ENCODE results near the gene GJA3.

DNA sequence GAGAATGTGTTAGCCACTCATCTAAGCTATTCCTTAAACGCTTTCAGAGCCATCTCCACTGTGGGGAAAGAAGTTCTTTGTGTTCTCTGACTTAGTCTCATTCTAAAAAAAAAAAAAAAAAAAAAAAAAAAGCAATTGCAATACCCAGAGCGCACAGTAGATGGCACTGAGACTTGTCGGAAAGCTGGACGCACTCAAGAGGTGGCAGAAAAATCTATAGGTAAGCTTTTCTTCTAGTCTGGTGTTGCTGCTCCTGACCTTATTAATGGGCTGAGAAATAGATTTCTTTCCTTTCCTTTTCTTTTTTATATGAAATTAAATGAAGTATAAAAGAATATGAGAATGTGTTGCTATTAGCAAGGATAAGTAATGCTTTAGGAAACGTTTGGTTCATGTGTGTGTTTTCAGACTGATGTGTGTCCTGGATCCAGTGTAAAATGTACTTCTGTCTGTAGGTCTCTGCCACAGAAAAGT, 36.5 kb upstream of the GJA3 start:
- TF ChIP-seq TAF1 (IDR thresholded peaks at IDR 0.05; ENCODE audit: borderline replicate concordance, insufficient read depth, low read length) (no peak), POLR2AphosphoS5 (IDR thresholded peaks at IDR 0.05; ENCODE audit: low read depth, low read length) (no peak)
